Measurements from ENCODE around the gene CR2.
"Not testable (repeated sequence)": the region's sequence is repeated elsewhere in the genome, so short reads cannot be mapped to it uniquely, and the experiment has no call there.

The CR2 gene

GRCh38 chr1:207518608-207519236 is 64.6 kb downstream of the CR2 start:
- no peak for DNase-seq

- DNase-seq = no peak
These were observed 65.6 kb downstream of the CR2 start for GRCh38 chr1:207519505-207520399.

- DNase-seq = not testable (repeated sequence)
These were observed 66.5 kb downstream of the CR2 start for GRCh38 chr1:207520400-207521345.

GRCh38 chr1:207525239-207525638 is 71.1 kb downstream of the CR2 start:
- DNase-seq = not testable (repeated sequence)

GRCh38 chr1:207528401-207528800 is 74.3 kb downstream of the CR2 start:
- DNase-seq = not testable (repeated sequence)

- DNase-seq = not testable (repeated sequence)
These were observed 82.1 kb downstream of the CR2 start for GRCh38 chr1:207536263-207536662.
